ENCODE results near the gene TTC19.
"Not testable (repeated sequence)": the region's sequence is repeated elsewhere in the genome, so short reads cannot be mapped to it uniquely, and the experiment has no call there.

Gene TTC19

GRCh38 chr17:15973016-15973415 is 26.6 kb upstream of the TTC19 start:
- no peak for DNase-seq

- DNase-seq = no peak
These were observed 25.8 kb upstream of the TTC19 start for GRCh38 chr17:15973834-15974233.

GRCh38 chr17:15977894-15978293 is 21.7 kb upstream of the TTC19 start:
- no peak for DNase-seq

GRCh38 chr17:15978606-15979005 is 21.0 kb upstream of the TTC19 start:
- DNase-seq = no peak

GRCh38 chr17:15979013-15979412 is 20.6 kb upstream of the TTC19 start:
- not testable (repeated sequence) for DNase-seq

GRCh38 chr17:15981208-15981607 is 18.4 kb upstream of the TTC19 start:
- DNase-seq = no peak

- no peak for DNase-seq
These were observed 17.7 kb upstream of the TTC19 start for GRCh38 chr17:15981646-15982580.

- no peak for DNase-seq
These were observed 3.3 kb upstream of the TTC19 start for GRCh38 chr17:15996322-15996721.

GRCh38 chr17:15998031-15998562 is 1.5 kb upstream of the TTC19 start:
- no peak for DNase-seq

- peak in 4 of 6 experiments; percentile 14 to 69 (median 38) for DNase-seq
These were observed 577 bp downstream of the TTC19 start for GRCh38 chr17:15999974-16000827.

- DNase-seq = no peak
These were observed 1.7 kb downstream of the TTC19 start for GRCh38 chr17:16001226-16001897.

GRCh38 chr17:16002708-16003260 is 3.2 kb downstream of the TTC19 start:
- DNase-seq = no peak

- DNase-seq = no peak
These were observed 4.2 kb downstream of the TTC19 start for GRCh38 chr17:16003841-16004240.

GRCh38 chr17:16005636-16006035 is 6.0 kb downstream of the TTC19 start:
- no peak for DNase-seq

- DNase-seq = no peak
These were observed 7.8 kb downstream of the TTC19 start for GRCh38 chr17:16007439-16007838.

- DNase-seq = no peak
These were observed 14.4 kb downstream of the TTC19 start for GRCh38 chr17:16013943-16014407.

- no peak for DNase-seq
These were observed 19.7 kb downstream of the TTC19 start for GRCh38 chr17:16019347-16019746.

- no peak for DNase-seq
These were observed 24.3 kb downstream of the TTC19 start for GRCh38 chr17:16023881-16024280.

GRCh38 chr17:16025202-16025601 is 25.6 kb downstream of the TTC19 start:
- DNase-seq = no peak

GRCh38 chr17:16026895-16027294 is 27.3 kb downstream of the TTC19 start:
- DNase-seq = no peak

GRCh38 chr17:16027708-16028584 is 28.3 kb downstream of the TTC19 start:
- no peak for DNase-seq

Data from stimulated activated naive CD4-positive, alpha-beta T cell (primary cell).